Measurements from ENCODE around the gene TRAK1.
"Not testable (repeated sequence)": the region's sequence is repeated elsewhere in the genome, so short reads cannot be mapped to it uniquely, and the experiment has no call there.

TRAK1 gene

DNA sequence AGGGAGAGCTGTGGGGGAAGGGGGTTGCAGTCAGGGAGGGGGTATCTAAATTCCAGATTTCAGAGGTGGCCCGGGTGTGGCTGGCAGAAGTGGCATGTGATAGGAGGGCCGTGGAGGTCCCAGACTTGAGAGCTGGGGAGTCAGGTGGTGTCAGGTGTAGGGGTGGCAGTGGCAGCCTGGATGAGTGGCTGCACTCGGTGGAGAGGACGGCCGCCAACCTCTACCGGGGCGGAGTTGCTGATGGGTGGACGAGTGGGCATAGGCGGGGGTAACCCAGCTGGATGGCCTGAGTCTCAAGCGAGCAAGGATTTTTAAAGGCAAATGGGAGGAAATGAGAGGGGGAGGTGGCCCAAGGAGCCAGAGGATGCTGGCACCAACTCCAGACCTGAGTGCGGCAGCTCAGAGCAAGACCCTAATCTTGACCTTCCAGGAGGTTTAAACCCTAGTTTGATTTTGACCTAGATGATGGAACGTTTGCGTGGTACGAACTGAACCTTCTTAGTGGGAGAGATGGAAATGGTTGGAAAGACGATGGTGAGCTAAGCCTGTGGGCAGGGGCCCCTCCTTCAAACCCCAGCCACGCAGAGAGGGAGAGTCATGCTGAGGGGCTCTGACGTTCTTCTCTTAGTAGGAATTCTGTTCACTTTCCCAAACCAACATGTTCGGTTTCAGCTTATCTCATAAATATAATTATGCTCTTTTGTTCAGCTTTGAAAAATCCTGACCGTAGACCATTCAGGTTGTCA lies 8.0 kb downstream of the TRAK1 start:
- no peak for DNase-seq

DNA sequence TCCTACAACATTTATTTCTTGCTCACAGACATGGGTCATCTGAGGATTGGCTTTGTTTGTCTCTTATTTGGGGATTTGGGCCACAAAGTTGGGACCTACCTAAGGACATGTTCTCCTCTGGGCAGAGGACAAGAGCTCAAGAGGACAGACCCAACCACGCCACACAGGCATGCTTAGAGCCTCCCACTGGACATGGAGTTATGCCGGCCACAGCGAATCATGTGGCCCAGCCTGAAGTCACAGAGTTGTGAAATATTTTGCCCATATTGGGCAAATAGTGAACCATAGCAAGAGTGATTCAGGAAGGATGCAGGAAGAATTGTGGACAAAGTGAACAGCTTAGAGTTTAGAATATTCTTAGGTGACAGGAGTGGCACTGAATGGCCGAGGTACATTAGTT lies 9.9 kb downstream of the TRAK1 start:
- no peak for DNase-seq

DNA sequence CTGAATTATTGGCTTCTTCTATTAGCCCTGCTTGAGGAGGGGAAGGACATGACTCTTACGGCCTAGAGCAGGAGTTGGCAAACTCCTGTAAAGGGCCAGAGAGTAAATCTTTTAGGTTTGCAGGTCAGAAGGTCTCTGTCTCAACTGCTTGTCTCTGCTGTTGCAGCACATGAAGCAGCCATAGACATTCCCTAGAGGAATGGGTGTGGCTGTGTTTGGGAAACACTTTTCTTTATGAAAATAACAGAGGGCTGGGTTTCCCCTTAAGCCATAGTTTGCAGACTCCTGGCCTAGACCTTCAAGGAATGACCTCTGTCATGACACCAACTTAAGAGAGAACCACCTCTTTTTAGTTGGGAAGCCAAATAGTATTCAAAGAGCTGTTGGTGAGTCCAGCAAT lies 10.3 kb downstream of the TRAK1 start:
- DNase-seq: no peak

DNA sequence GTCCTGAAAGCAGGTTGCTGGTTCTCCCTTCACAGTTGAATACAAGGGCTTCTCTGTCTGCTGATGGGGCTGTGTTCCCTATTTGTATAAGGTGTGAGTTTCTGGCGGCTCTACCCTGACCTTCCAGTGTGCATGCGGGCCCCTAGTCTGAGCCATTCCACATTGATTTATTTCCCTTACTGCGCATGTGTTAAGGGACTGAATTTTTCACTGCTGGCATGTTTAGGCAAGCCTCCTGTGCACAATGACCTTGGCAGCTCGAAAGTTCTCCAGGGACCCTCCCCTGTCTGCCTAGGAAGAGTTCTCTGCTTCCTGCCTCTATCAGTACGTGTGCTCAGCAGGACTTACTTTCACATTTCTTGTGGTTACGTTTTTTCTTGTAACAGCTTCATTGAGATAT lies 11.4 kb downstream of the TRAK1 start:
- no peak for DNase-seq

GRCh38 chr3:42103921-42104665 lies 12.9 kb downstream of the TRAK1 start:
- not testable (repeated sequence) for DNase-seq

DNA sequence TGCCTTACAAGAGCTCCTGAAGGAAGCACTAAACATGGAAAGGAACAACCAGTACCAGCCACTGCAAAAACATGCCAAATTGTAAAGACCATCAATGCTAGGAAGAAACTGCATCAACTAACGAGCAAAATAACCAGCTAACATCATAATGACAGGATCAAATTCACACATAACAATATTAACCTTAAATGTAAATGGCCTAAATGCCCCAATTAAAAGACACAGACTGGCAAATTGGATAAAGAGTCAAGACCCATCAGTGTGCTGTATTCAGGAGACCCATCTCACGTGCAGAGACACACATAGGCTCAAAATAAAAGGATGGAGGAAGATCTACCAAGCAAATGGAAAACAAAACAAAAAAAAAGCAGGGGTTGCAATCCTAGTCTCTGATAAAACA lies 14.8 kb downstream of the TRAK1 start:
- DNase-seq: not testable (repeated sequence)

GRCh38 chr3:42106646-42107045 lies 15.5 kb downstream of the TRAK1 start:
- no peak for DNase-seq

- no peak for DNase-seq
Observed at GRCh38 chr3:42110631-42111030, 19.5 kb downstream of the TRAK1 start.

DNA sequence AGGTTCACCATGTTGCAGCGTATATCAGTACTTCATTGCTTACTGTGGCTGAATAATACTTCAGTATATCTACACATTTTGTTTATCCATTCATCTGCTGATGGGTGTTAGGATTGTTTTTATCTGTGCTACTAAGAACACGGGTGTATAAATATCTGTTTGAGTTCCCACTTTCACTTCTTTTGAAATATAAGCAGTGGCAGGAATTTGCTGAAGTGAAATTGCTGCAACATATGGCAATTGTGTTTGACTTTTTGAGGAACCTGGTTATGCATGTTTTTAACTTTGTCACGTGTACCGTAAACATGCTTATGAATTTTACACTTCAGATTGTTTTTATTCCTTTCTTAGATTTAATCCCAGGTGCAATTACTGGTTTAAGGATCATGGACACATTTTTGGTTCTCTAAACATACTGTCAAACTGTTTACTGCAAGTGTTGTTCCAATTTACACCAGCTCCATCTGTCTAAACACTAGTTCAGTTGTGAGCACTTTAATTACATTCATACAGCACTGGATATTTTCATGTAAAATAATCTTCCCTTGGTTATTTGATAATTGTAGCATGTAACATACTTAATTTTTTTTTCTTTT lies 23.1 kb downstream of the TRAK1 start:
- no peak for DNase-seq

- no peak for DNase-seq
Observed at GRCh38 chr3:42115215-42115614, 24.1 kb downstream of the TRAK1 start.

- DNase-seq: no peak
Observed at GRCh38 chr3:42115946-42116345, 24.8 kb downstream of the TRAK1 start.

DNA sequence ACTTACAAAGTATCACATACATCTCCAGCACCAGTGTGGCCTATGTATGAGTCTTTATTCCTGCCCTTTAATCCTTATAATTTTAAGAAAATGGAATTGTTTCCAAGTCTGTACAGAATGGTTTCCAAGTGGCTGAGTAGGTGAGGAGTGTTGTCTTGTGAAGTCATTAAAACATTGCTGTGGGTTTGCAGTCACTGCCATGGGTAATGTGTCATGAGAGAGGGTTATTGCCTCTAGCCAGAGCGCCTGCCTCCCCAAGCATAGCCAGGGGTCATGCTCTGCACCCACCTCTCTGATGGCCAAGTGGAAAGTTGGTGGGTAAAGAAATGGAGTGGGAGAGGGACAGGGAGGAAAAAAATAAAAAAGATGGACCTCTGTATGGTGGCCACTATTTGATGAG lies 25.3 kb downstream of the TRAK1 start:
- no peak for DNase-seq

- no peak for DNase-seq
Observed at GRCh38 chr3:42117175-42118008, 26.2 kb downstream of the TRAK1 start.

- no peak for DNase-seq
Observed at GRCh38 chr3:42118762-42119361, 27.7 kb downstream of the TRAK1 start.

- DNase-seq: no peak
Observed at GRCh38 chr3:42119561-42120355, 28.6 kb downstream of the TRAK1 start.

DNA sequence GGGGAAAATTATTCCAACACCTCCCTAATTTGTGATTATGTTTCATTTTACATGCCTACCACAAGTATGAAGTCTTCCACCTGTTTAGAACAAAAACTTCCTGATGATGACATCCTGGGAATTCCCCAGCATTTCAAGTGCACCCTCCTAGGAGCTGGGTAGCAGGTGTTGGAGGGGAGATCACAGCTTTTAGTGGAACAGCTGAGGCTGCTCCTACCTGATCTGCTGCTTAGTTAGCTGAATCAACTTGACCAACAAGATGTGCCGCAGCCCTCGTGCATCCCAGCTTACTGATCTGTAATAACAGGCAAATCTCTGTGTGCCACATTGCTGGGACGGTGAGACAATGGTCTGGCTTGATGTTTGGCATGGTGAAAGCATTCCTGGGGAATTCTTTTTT lies 29.7 kb downstream of the TRAK1 start:
- DNase-seq: no peak

GRCh38 chr3:42122261-42123011 lies 31.3 kb downstream of the TRAK1 start:
- DNase-seq: no peak

DNA sequence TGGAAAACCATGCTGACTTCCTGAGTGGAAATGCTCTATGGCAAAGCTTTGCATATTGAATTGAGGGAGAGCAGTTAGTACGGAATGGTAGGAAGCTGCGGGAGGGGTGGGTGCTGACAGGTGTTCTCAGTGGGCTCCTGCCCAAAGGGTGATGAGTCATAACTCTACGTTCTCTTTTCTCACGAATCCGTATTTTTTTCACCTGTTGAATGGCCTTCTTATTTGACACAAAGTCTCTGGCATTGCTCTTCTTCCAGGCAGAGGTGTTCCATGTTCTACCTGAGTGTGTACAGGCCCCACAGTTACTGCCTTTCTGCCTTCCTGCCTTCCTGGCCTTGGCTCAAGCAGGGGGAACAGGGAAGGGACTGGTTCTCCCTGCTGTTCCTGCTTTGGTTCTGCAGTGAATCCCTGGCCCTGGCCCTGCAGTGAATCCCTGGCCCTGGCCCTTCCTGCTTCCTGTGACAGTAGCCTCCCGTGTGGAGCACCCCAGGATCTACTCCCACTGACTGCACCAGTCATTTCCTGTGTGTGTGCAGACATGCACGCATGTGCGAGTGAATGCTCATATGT lies 31.9 kb downstream of the TRAK1 start:
- DNase-seq: no peak

GRCh38 chr3:42123824-42124658 lies 32.9 kb downstream of the TRAK1 start:
- DNase-seq: no peak

DNA sequence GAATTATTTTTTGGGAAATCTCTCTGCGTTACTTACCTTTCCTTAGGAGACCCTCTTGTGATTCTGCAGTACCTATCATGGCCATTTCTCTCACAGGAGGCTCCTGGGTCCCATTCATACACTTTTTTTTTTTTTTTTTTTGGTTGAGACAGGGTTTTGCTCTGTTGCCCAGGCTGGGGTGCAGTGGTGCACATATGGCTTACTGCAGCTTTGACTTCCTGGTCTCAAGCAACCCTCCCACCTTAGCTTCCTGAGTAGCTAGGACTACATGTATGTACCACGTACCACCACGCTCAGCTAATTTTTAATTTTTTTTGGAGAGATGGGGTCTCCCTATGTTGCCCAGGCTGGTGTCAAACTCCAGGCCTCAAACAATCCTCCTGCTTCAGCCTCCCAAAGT lies 36.1 kb downstream of the TRAK1 start:
- no peak for DNase-seq

Measured in central memory CD4-positive, alpha-beta T cell (primary cell).